Measurements from ENCODE around the gene SOX2. TPM values are rescaled to one million over a fixed set of nuclear protein-coding genes. Genes with fewer than 3 reads are reported as not detected.

The SOX2 gene
- total RNA-seq, 1 experiment from 2014 or later: not detected

DNA sequence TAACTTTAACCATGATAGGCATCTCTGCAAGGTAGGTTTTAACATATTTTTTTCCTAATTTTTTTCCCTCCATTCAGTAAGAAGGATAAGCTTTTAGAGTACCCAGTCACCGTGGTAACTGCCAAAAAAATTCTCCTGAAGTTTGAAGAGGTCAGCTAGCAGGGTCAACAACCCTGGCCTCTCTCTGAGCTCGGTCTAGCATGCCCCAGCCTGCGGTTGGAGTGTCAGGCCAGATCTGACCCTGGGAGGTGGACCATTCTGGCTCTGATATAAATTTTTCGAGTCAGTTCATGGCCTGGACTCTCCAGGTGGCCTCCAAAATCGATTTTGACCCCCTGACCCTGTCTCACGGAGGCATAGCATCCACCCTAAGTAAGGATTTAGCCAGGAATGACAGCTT, 29.7 kb downstream of the SOX2 start:
- ChIA-PET CTCF (no interaction called here), POLR2A (ENCODE audit: unreplicated experiment) (interaction anchor here (0.6 kb wide), 1 partner anchor 41 kb away, joined by 8 read pairs; no protein-coding TSS in a partner anchor)
- H3K27me3 ChIP-seq (ENCODE audit: low read length): peaks cover 54% of the 10 kb centered on the region
- no peak overlapping the region for H3K27ac ChIP-seq (ENCODE audit: low read length)
- no peaks in the 10 kb centered on the region for H3K9me2 ChIP-seq (replicated peaks; ENCODE audit: low read length)
- no peaks in the 10 kb centered on the region for H3K36me3 ChIP-seq (ENCODE audit: low read depth, low read length)
- no peaks in the 10 kb centered on the region for H3F3A ChIP-seq (ENCODE audit: low read length, unreplicated experiment)
- H2AFZ ChIP-seq (ENCODE audit: low read length): no peak overlapping the region
- intact Hi-C loops (cut with micrococcal nuclease): no loop called here
- H3K9ac ChIP-seq (ENCODE audit: low read length): no peak overlapping the region
- no peaks in the 10 kb centered on the region for H3K9me3 ChIP-seq (ENCODE audit: low read length)
- no peaks in the 10 kb centered on the region for H4K20me1 ChIP-seq (ENCODE audit: low read length)
- H3K4me2 ChIP-seq (ENCODE audit: low read length): no peak overlapping the region
- H3K4me3 ChIP-seq (ENCODE audit: low read length): no peak overlapping the region
- ATAC-seq (no peak), DNase-seq (no peak)
- H3K4me1 ChIP-seq (ENCODE audit: insufficient read depth, low read length): no peaks in the 10 kb centered on the region
- TF ChIP-seq EZH2phosphoT487 (IDR thresholded peaks at IDR 0.05; ENCODE audit: borderline replicate concordance, low read length) (no peak), EZH2 (IDR thresholded peaks at IDR 0.05; ENCODE audit: low read length, unreplicated experiment) (no peak)
- TF ChIP-seq, protein P1, sequence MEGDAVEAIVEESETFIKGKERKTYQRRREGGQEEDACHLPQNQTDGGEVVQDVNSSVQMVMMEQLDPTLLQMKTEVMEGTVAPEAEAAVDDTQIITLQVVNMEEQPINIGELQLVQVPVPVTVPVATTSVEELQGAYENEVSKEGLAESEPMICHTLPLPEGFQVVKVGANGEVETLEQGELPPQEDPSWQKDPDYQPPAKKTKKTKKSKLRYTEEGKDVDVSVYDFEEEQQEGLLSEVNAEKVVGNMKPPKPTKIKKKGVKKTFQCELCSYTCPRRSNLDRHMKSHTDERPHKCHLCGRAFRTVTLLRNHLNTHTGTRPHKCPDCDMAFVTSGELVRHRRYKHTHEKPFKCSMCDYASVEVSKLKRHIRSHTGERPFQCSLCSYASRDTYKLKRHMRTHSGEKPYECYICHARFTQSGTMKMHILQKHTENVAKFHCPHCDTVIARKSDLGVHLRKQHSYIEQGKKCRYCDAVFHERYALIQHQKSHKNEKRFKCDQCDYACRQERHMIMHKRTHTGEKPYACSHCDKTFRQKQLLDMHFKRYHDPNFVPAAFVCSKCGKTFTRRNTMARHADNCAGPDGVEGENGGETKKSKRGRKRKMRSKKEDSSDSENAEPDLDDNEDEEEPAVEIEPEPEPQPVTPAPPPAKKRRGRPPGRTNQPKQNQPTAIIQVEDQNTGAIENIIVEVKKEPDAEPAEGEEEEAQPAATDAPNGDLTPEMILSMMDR (conservative IDR thresholded peaks at IDR 0.05; ENCODE audit: low read depth, low read length): no peak
- BruUV-seq (replicated peaks): no TSS peak
- no peaks in the 10 kb centered on the region for H3K79me2 ChIP-seq (ENCODE audit: low read length)

DNA sequence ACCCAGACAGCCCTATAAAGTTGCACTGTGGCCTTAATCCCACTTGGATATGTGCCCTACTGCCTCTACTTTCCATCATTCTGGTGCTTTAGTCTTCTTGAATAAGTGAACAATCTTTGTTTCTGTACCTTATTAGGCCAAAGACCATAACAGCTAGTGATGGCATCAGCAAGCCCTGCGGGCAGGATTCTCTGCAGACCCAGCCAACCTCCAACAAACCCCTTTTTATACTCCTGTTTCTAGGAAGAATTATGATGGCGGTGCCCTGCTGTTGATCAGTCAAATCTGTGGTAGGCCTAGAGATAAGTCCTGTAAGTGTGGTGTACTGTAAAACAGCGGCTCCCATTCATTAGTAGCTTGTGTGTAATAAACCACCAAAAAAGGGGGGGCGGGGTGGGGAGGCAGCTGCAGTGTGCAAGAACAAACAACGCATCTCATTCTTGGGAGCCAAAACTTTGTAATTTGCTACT, 40.5 kb downstream of the SOX2 start:
- no TSS peak for BruUV-seq (replicated peaks)

DNA sequence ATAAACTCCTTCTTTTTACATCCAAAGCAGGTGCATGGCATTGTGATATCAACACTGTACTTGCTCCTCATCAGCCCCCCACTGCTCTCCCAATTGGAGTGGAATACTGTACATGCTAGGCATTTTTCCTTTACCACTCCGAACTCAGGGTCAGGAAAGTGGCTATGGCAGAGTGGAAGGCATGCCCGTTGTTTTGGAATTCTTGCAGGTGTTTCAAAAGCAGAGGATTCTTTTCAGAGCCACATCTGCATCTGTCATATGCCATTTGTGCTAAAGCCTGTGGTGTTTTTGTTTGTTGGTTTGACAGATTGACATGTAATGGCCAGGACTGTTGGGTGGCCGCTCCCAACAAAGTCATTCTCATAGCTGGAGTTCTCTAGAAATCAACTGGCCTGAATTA, 41.7 kb downstream of the SOX2 start:
- no TSS peak for BruUV-seq (replicated peaks)
- CTCF ChIA-PET: no interaction called here

More for the DNA sequence above, 40.5 kb downstream of the SOX2 start:
- Histone ChIP-seq H2AFZ (ENCODE audit: low read length) (no peak overlapping the region), H3K79me2 (ENCODE audit: low read length) (no peaks in the 10 kb centered on the region), H3K9me2 (replicated peaks; ENCODE audit: low read length) (no peaks in the 10 kb centered on the region), H3K9ac (ENCODE audit: low read length) (no peak overlapping the region), H3K27me3 (ENCODE audit: low read length) (peaks cover 80% of the 10 kb centered on the region), H3K4me2 (ENCODE audit: low read length) (no peak overlapping the region), H3K36me3 (ENCODE audit: low read depth, low read length) (no peaks in the 10 kb centered on the region), H3F3A (ENCODE audit: low read length, unreplicated experiment) (no peaks in the 10 kb centered on the region), H3K27ac (ENCODE audit: low read length) (no peak overlapping the region), H4K20me1 (ENCODE audit: low read length) (no peaks in the 10 kb centered on the region), H3K4me3 (ENCODE audit: low read length) (no peak overlapping the region), H3K9me3 (ENCODE audit: low read length) (no peaks in the 10 kb centered on the region), H3K4me1 (ENCODE audit: insufficient read depth, low read length) (no peaks in the 10 kb centered on the region)
- TF ChIP-seq, protein P1 (conservative IDR thresholded peaks at IDR 0.05; ENCODE audit: low read depth, low read length): no peak
- TF ChIP-seq EZH2 (IDR thresholded peaks at IDR 0.05; ENCODE audit: low read length, unreplicated experiment): no peak
- TF ChIP-seq EZH2phosphoT487 (IDR thresholded peaks at IDR 0.05; ENCODE audit: borderline replicate concordance, low read length): no peak
- ATAC-seq (no peak), DNase-seq (no peak)
- ChIA-PET CTCF (no interaction called here), POLR2A (ENCODE audit: unreplicated experiment) (no interaction called here)
- intact Hi-C loops (cut with micrococcal nuclease): no loop called here

More for the DNA sequence above, 41.7 kb downstream of the SOX2 start:
- POLR2A ChIA-PET (ENCODE audit: unreplicated experiment): no interaction called here
- Histone ChIP-seq H3K27ac (ENCODE audit: low read length) (no peak overlapping the region), H3K9me3 (ENCODE audit: low read length) (no peaks in the 10 kb centered on the region), H3K9me2 (replicated peaks; ENCODE audit: low read length) (no peaks in the 10 kb centered on the region), H3F3A (ENCODE audit: low read length, unreplicated experiment) (no peaks in the 10 kb centered on the region), H3K27me3 (ENCODE audit: low read length) (peaks cover 91% of the 10 kb centered on the region), H2AFZ (ENCODE audit: low read length) (no peak overlapping the region), H3K4me3 (ENCODE audit: low read length) (no peak overlapping the region), H3K79me2 (ENCODE audit: low read length) (no peaks in the 10 kb centered on the region), H4K20me1 (ENCODE audit: low read length) (no peaks in the 10 kb centered on the region), H3K36me3 (ENCODE audit: low read depth, low read length) (no peaks in the 10 kb centered on the region), H3K9ac (ENCODE audit: low read length) (no peak overlapping the region), H3K4me1 (ENCODE audit: insufficient read depth, low read length) (no peaks in the 10 kb centered on the region), H3K4me2 (ENCODE audit: low read length) (no peak overlapping the region)
- no peak for ATAC-seq
- no peak for DNase-seq
- TF ChIP-seq EZH2 (IDR thresholded peaks at IDR 0.05; ENCODE audit: low read length, unreplicated experiment) (no peak), EZH2phosphoT487 (IDR thresholded peaks at IDR 0.05; ENCODE audit: borderline replicate concordance, low read length) (no peak)
- TF ChIP-seq, protein P1 (conservative IDR thresholded peaks at IDR 0.05; ENCODE audit: low read depth, low read length): no peak
- intact Hi-C loops (cut with micrococcal nuclease): no loop called here

All from PC-3 (cell line).